22Rv1 (cell line): Measurements from ENCODE around the gene DMD.

Source experiments
- CTCF ChIP-seq: fragments of 450-650 bp; IDR thresholded peaks from 2 replicates; pipeline ENCODE4 v1.5.1; 2017; ENCODE audit warnings: mild to moderate bottlenecking
- ZFX ChIP-seq: fragments of 450-650 bp; IDR thresholded peaks from 2 replicates; pipeline ENCODE4 v1.6.1; 2017; ENCODE audit warnings: antibody characterized with exemption, borderline replicate concordance

- no peak for TF ChIP-seq CTCF
- no peak for TF ChIP-seq ZFX
Observed at GRCh38 chrX:33194289-33194688, 17.1 kb downstream of the DMD start.
